ENCODE results near the gene COPZ2.

COPZ2 gene

DNA sequence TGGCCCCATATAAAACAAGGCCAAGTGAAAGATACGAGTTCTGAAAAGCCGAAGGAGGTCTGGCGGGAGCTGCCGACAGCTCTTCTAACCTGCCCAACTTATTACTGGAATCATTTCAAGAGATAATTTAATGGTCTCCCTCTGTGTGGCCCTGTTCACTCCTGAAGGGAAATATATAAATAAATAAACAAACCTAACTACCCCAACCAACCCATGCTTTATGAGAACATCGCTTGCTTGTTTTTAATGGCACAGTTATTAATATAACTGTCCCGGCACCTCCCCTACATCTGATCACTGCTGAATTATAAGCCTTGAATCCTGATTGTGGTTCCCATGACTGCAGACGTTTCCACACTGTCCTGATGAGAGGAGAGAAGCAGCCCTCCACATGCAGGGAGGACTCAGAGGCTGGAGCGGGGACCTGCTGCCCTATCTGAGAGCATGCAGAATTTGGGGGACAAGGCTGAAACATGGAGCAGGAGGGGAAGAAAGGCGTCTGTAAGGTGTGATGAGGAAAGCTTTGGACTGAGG is 44.5 kb downstream of the COPZ2 start:
- no peaks in the 10 kb centered on the region for H3F3A ChIP-seq (ENCODE audit: insufficient read depth, low read length)
- no peak overlapping the region for H3K9ac ChIP-seq (ENCODE audit: low read length)
- no peaks in the 10 kb centered on the region for H3K79me2 ChIP-seq (ENCODE audit: insufficient read depth, low read length)
- no peaks in the 10 kb centered on the region for H3K36me3 ChIP-seq (ENCODE audit: insufficient read depth, low read length)
- no peaks in the 10 kb centered on the region for H3K9me3 ChIP-seq (ENCODE audit: low read length)
- H3K4me1 ChIP-seq (ENCODE audit: insufficient read depth, low read length, severe bottlenecking): no peaks in the 10 kb centered on the region
- H3K27ac ChIP-seq (ENCODE audit: low read depth, low read length, poor library complexity, severe bottlenecking): no peak overlapping the region
- H3K27me3 ChIP-seq (ENCODE audit: insufficient read depth, low read length): no peaks in the 10 kb centered on the region; the same call in 1 of the 2 replicates
- H3K9me2 ChIP-seq (ENCODE audit: low read depth, low read length): no peaks in the 10 kb centered on the region
- H3K4me2 ChIP-seq (ENCODE audit: low read length): no peak overlapping the region
- no peak overlapping the region for H3K4me3 ChIP-seq (ENCODE audit: low read depth, low read length, poor library complexity, severe bottlenecking)
- H2AFZ ChIP-seq (ENCODE audit: low read length): no peak overlapping the region
- no peaks in the 10 kb centered on the region for H4K20me1 ChIP-seq (ENCODE audit: insufficient read depth, low read length)
- no peak for TF ChIP-seq EZH2 (IDR thresholded peaks at IDR 0.05; ENCODE audit: borderline replicate concordance, low read length)
- TF ChIP-seq, protein P1, sequence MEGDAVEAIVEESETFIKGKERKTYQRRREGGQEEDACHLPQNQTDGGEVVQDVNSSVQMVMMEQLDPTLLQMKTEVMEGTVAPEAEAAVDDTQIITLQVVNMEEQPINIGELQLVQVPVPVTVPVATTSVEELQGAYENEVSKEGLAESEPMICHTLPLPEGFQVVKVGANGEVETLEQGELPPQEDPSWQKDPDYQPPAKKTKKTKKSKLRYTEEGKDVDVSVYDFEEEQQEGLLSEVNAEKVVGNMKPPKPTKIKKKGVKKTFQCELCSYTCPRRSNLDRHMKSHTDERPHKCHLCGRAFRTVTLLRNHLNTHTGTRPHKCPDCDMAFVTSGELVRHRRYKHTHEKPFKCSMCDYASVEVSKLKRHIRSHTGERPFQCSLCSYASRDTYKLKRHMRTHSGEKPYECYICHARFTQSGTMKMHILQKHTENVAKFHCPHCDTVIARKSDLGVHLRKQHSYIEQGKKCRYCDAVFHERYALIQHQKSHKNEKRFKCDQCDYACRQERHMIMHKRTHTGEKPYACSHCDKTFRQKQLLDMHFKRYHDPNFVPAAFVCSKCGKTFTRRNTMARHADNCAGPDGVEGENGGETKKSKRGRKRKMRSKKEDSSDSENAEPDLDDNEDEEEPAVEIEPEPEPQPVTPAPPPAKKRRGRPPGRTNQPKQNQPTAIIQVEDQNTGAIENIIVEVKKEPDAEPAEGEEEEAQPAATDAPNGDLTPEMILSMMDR (IDR thresholded peaks at IDR 0.05; ENCODE audit: low read length): no peak

DNA sequence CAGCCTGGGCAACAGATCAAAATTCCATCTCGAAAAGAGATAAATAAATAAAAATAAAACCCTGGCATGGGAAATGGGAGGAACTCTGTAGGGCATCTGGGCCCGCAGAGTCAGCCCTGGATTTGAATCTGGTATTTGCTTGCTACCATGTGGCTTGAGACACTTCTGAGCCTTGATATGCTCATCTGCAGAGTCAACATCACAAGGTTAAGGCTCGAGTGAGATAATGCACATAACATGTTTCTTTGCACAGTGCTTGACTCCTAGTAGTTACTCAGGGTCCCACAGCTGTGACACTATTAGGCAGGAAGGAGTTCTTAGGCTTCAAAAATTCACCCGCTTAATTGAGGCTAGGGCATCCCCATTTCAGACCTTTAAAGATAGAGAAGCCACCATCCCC is 45.4 kb downstream of the COPZ2 start:
- H3K9me3 ChIP-seq (ENCODE audit: low read length): no peaks in the 10 kb centered on the region
- no peaks in the 10 kb centered on the region for H3K36me3 ChIP-seq (ENCODE audit: insufficient read depth, low read length)
- TF ChIP-seq, protein P1 (IDR thresholded peaks at IDR 0.05; ENCODE audit: low read length): no peak
- TF ChIP-seq EZH2 (IDR thresholded peaks at IDR 0.05; ENCODE audit: borderline replicate concordance, low read length): no peak
- no peaks in the 10 kb centered on the region for H3K9me2 ChIP-seq (ENCODE audit: low read depth, low read length)
- no peak overlapping the region for H3K4me3 ChIP-seq (ENCODE audit: low read depth, low read length, poor library complexity, severe bottlenecking)
- no peak overlapping the region for H3K4me2 ChIP-seq (ENCODE audit: low read length)
- no peaks in the 10 kb centered on the region; the same call in 1 of the 2 replicates for H3K27me3 ChIP-seq (ENCODE audit: insufficient read depth, low read length)
- H3K4me1 ChIP-seq (ENCODE audit: insufficient read depth, low read length, severe bottlenecking): no peaks in the 10 kb centered on the region
- no peaks in the 10 kb centered on the region for H4K20me1 ChIP-seq (ENCODE audit: insufficient read depth, low read length)
- H2AFZ ChIP-seq (ENCODE audit: low read length): no peak overlapping the region
- H3K27ac ChIP-seq (ENCODE audit: low read depth, low read length, poor library complexity, severe bottlenecking): no peak overlapping the region
- no peaks in the 10 kb centered on the region for H3K79me2 ChIP-seq (ENCODE audit: insufficient read depth, low read length)
- H3K9ac ChIP-seq (ENCODE audit: low read length): no peak overlapping the region
- H3F3A ChIP-seq (ENCODE audit: insufficient read depth, low read length): no peaks in the 10 kb centered on the region

DNA sequence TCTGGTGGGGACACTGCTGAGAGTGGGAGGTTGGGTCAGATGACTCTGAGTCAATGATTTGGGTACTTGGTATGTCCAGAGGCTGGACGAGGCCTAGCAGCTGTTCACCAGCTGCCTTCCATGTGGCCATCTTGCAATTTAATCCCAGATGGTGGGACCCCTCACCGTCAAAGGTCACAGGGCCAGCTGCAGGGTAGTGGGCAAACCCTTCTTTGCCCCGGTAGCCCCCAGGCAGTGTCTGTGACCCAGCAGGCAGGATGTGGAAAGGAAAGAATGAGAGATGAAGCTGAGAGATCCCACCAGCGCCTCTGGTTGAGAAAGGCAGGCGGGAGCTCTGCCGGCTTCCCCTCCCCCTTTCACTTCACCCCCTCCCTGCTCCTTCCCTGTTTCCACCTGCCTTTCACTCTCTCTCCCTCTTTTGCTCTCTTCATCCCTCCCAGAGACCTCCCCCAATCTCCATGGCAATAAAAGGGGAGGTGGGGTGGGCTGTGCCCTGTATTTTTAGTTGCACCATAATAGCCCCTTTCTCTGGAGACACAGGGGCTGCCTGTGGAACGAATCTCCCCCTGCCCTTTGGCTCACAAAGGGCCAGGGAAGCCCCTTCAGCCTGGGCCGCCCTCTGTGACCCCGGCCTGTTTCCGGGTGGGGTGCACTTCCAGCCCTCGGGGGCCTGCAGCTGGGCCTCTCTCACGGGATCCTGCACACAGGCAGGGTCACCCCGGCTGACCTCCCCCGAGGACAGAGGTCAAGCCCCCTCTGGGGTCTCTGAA is 46.5 kb downstream of the COPZ2 start:
- no peaks in the 10 kb centered on the region for H3K4me1 ChIP-seq (ENCODE audit: insufficient read depth, low read length, severe bottlenecking)
- no peak overlapping the region for H3K4me2 ChIP-seq (ENCODE audit: low read length)
- H3F3A ChIP-seq (ENCODE audit: insufficient read depth, low read length): no peaks in the 10 kb centered on the region
- no peaks in the 10 kb centered on the region for H3K9me3 ChIP-seq (ENCODE audit: low read length)
- H3K9ac ChIP-seq (ENCODE audit: low read length): no peak overlapping the region
- H3K36me3 ChIP-seq (ENCODE audit: insufficient read depth, low read length): no peaks in the 10 kb centered on the region
- no peaks in the 10 kb centered on the region for H4K20me1 ChIP-seq (ENCODE audit: insufficient read depth, low read length)
- H2AFZ ChIP-seq (ENCODE audit: low read length): no peak overlapping the region
- TF ChIP-seq, protein P1 (IDR thresholded peaks at IDR 0.05; ENCODE audit: low read length): no peak
- TF ChIP-seq EZH2 (IDR thresholded peaks at IDR 0.05; ENCODE audit: borderline replicate concordance, low read length): no peak
- H3K27me3 ChIP-seq (ENCODE audit: insufficient read depth, low read length): no peaks in the 10 kb centered on the region; the same call in 1 of the 2 replicates
- H3K27ac ChIP-seq (ENCODE audit: low read depth, low read length, poor library complexity, severe bottlenecking): no peak overlapping the region
- no peaks in the 10 kb centered on the region for H3K9me2 ChIP-seq (ENCODE audit: low read depth, low read length)
- no peak overlapping the region for H3K4me3 ChIP-seq (ENCODE audit: low read depth, low read length, poor library complexity, severe bottlenecking)
- no peaks in the 10 kb centered on the region for H3K79me2 ChIP-seq (ENCODE audit: insufficient read depth, low read length)

Data from OCI-LY1 (cell line).